Calu3 (cell line): ENCODE measurements around the gene NABP1. TPM values are rescaled to one million over a fixed set of nuclear protein-coding genes. Genes with fewer than 3 reads are reported as not detected.

Experiments
- BruUV-seq: library from RNA; stranded (reverse); fragments of 400-500 nt; replicated peaks from 2 replicates; lab custom pipeline; 2021; lab: Mats Ljungman, UMichigan
- CTCF ChIA-PET: fragments of 300-600 bp; sonication (Branson Sonifier 250); formaldehyde crosslinking; loops from one replicate; lab custom pipeline; 2022; ENCODE audit warnings: antibody characterized with exemption; lab: Charles Lee
- DNase-seq: peaks from one replicate; pipeline ENCODE4 v3.0.0; 2022
- H3K27ac Mint-ChIP-seq: one replicate; pipeline ENCODE4 v1.8.0; 2022; ENCODE audit warnings: mixed read lengths; ENCODE audit not compliant: unreplicated experiment
- H3K27me3 Mint-ChIP-seq: one replicate; pipeline ENCODE4 v1.8.0; 2022; ENCODE audit warnings: mixed read lengths; ENCODE audit not compliant: unreplicated experiment
- H3K36me3 Mint-ChIP-seq: one replicate; pipeline ENCODE4 v1.8.0; 2022; ENCODE audit warnings: mild to moderate bottlenecking, moderate library complexity, mixed read lengths; ENCODE audit not compliant: insufficient read depth, unreplicated experiment
- H3K4me1 Mint-ChIP-seq: one replicate; pipeline ENCODE4 v1.8.0; 2022; ENCODE audit warnings: mild to moderate bottlenecking, low read depth, mixed read lengths; ENCODE audit not compliant: unreplicated experiment
- H3K4me3 Mint-ChIP-seq: one replicate; pipeline ENCODE4 v1.8.0; 2022; ENCODE audit warnings: mild to moderate bottlenecking, low read depth, moderate library complexity, mixed read lengths; ENCODE audit not compliant: unreplicated experiment
- H3K9me3 Mint-ChIP-seq: one replicate; pipeline ENCODE4 v1.8.0; 2022; ENCODE audit warnings: low read depth, mixed read lengths; ENCODE audit not compliant: unreplicated experiment
- CTCF ChIP-seq: fragments of 200-600 bp; IDR thresholded peaks from one replicate; pipeline ENCODE4 v1.8.0; 2022; ENCODE audit warnings: antibody characterized with exemption; ENCODE audit not compliant: unreplicated experiment
- intact Hi-C: fragments of 100-400 bp; cut with micrococcal nuclease; formaldehyde crosslinking; loops from one replicate; pipeline ENCODE4 v1.10.0; 2022; ENCODE audit not compliant: unreplicated experiment
- total RNA-seq: library from RNA; stranded (reverse); gene quantifications from 2 replicates; pipeline ENCODE4 v1.2.3, GENCODE V29; 2022

The NABP1 gene
- total RNA-seq, 1 experiment from 2014 or later: 71.8 TPM

GRCh38 chr2:191699341-191699945 lies 21.5 kb downstream of the NABP1 start:
- no peak for DNase-seq
- intact Hi-C loops: no loop called here
- Mint-ChIP-seq H3K9me3 (no peaks in the 10 kb centered on the region), H3K4me3 (no peak overlapping the region), H3K27ac (no peak overlapping the region), H3K4me1 (peaks cover 8% of the 10 kb centered on the region), H3K27me3 (no peaks in the 10 kb centered on the region), H3K36me3 (peaks cover 8% of the 10 kb centered on the region)
- BruUV-seq: no TSS peak
- CTCF ChIA-PET: interaction anchor here (0.5 kb wide), 1 partner anchor 1654 kb away, joined by 3 read pairs; no protein-coding TSS in a partner anchor
- no peak for TF ChIP-seq CTCF

GRCh38 chr2:191701029-191701428 lies 23.1 kb downstream of the NABP1 start:
- no peak overlapping the region for H3K27ac Mint-ChIP-seq
- peaks cover 8% of the 10 kb centered on the region for H3K4me1 Mint-ChIP-seq
- CTCF ChIA-PET: no interaction called here

GRCh38 chr2:191701696-191702095 lies 23.8 kb downstream of the NABP1 start:
- Mint-ChIP-seq H3K27ac (no peak overlapping the region), H3K9me3 (no peaks in the 10 kb centered on the region), H3K27me3 (no peaks in the 10 kb centered on the region), H3K4me1 (peaks cover 8% of the 10 kb centered on the region), H3K4me3 (no peak overlapping the region), H3K36me3 (peaks cover 8% of the 10 kb centered on the region)
- intact Hi-C loops: no loop called here
- CTCF ChIA-PET: no interaction called here
- TF ChIP-seq CTCF: no peak
- DNase-seq: no peak
- BruUV-seq: no TSS peak

More at GRCh38 chr2:191701029-191701428, 23.1 kb downstream of the NABP1 start:
- intact Hi-C loops: no loop called here
- no peak for TF ChIP-seq CTCF
- BruUV-seq: no TSS peak
- no peaks in the 10 kb centered on the region for H3K27me3 Mint-ChIP-seq
- H3K36me3 Mint-ChIP-seq: peaks cover 8% of the 10 kb centered on the region
- no peak overlapping the region for H3K4me3 Mint-ChIP-seq
- DNase-seq: no peak
- H3K9me3 Mint-ChIP-seq: no peaks in the 10 kb centered on the region

GRCh38 chr2:191703079-191703725 lies 25.3 kb downstream of the NABP1 start:
- no peak for TF ChIP-seq CTCF
- Mint-ChIP-seq H3K9me3 (no peaks in the 10 kb centered on the region), H3K36me3 (peaks cover 8% of the 10 kb centered on the region), H3K4me3 (no peak overlapping the region), H3K4me1 (peaks cover 8% of the 10 kb centered on the region), H3K27ac (no peak overlapping the region), H3K27me3 (no peaks in the 10 kb centered on the region)
- no TSS peak for BruUV-seq
- CTCF ChIA-PET: no interaction called here
- intact Hi-C loops: no loop called here
- no peak for DNase-seq
